Naive thymus-derived CD4-positive, alpha-beta T cell (primary cell): ENCODE results near the gene NUAK1. TPM values are rescaled to one million over a fixed set of nuclear protein-coding genes. Genes with fewer than 3 reads are reported as not detected.
"Not testable (repeated sequence)": the region's sequence is repeated elsewhere in the genome, so short reads cannot be mapped to it uniquely, and the experiment has no call there.

Source experiments
- ATAC-seq: fragments of 150-1000 bp; cut with Tn5 transposase; 2 replicates; pipeline ENCODE4 v1.10.0; 2021; ENCODE audit warnings: mild to moderate bottlenecking, moderate library complexity
- CTCF ChIA-PET: fragments of 350-600 bp; sonication (Branson Sonifier 250); formaldehyde crosslinking; loops from one replicate; lab custom pipeline; 2021; ENCODE audit warnings: antibody characterized with exemption; lab: Charles Lee
- POLR2A ChIA-PET: fragments of 350-600 bp; sonication (Branson Sonifier 250); formaldehyde crosslinking; loops from one replicate; lab custom pipeline; 2021; ENCODE audit warnings: antibody characterized with exemption, inconsistent platforms; lab: Charles Lee
- DNase-seq, 9 donors: peaks; one replicate each; pipeline versions ENCODE4 v3.0.0 to v3.0.0-alpha.2; 2020 to 2022; ENCODE audit warnings: mixed read lengths in 1 of 9
- H3K27ac ChIP-seq: one replicate; pipeline ENCODE4 v1.7.0; 2013; ENCODE audit warnings: mild to moderate bottlenecking, low read depth, low read length, moderate library complexity
- H3K27me3 ChIP-seq, 2 donors: one replicate each; pipeline ENCODE4 v1.7.0; 2013; ENCODE audit warnings: low read length in 2 of 2, mild to moderate bottlenecking in 2 of 2, moderate library complexity in 2 of 2; ENCODE audit not compliant: control insufficient read depth in 2 of 2, insufficient read depth in 2 of 2
- H3K36me3 ChIP-seq, 3 experiments: 1 replicate in 2 of 3; 2 replicates in 1 of 3; pipeline ENCODE4 v1.7.0; 2013; ENCODE audit warnings: low read length in 3 of 3, mild to moderate bottlenecking in 3 of 3, moderate library complexity in 1 of 3; ENCODE audit not compliant: insufficient read depth in 3 of 3, control insufficient read depth in 2 of 3
- H3K4me1 ChIP-seq, 2 donors: one replicate each; pipeline ENCODE4 v1.7.0; 2013; ENCODE audit warnings: low read length in 2 of 2, mild to moderate bottlenecking in 2 of 2, moderate library complexity in 1 of 2; ENCODE audit not compliant: control insufficient read depth in 2 of 2, insufficient read depth in 2 of 2
- H3K4me3 ChIP-seq: 2 replicates; pipeline ENCODE4 v1.7.0; 2013; ENCODE audit warnings: mild to moderate bottlenecking, low read length
- H3K9me3 ChIP-seq, 3 experiments: 1 replicate in 2 of 3; 2 replicates in 1 of 3; pipeline ENCODE4 v1.7.0; 2013; ENCODE audit warnings: low read length in 3 of 3; ENCODE audit not compliant: control insufficient read depth in 2 of 3
- H3K27ac Mint-ChIP-seq, 9 donors: one replicate each; pipeline ENCODE4 v1.8.0; 2020 to 2022; ENCODE audit warnings: mixed read lengths in 9 of 9, mild to moderate bottlenecking in 8 of 9, moderate library complexity in 5 of 9, inconsistent platforms in 2 of 9
- H3K27me3 Mint-ChIP-seq, 5 donors: one replicate each; pipeline ENCODE4 v1.8.0; 2021 to 2022; ENCODE audit warnings: mixed read lengths in 5 of 5, mild to moderate bottlenecking in 1 of 5
- H3K36me3 Mint-ChIP-seq, 5 donors: one replicate each; pipeline ENCODE4 v1.8.0; 2020 to 2022; ENCODE audit warnings: mixed read lengths in 5 of 5, mild to moderate bottlenecking in 3 of 5, inconsistent platforms in 1 of 5
- H3K4me1 Mint-ChIP-seq, 7 donors: one replicate each; pipeline ENCODE4 v1.8.0; 2020 to 2022; ENCODE audit warnings: mixed read lengths in 7 of 7, mild to moderate bottlenecking in 3 of 7, inconsistent platforms in 1 of 7
- H3K4me3 Mint-ChIP-seq, 10 donors: one replicate each; pipeline ENCODE4 v1.8.0; 2020 to 2022; ENCODE audit warnings: mild to moderate bottlenecking in 10 of 10, mixed read lengths in 10 of 10, moderate library complexity in 6 of 10, inconsistent platforms in 2 of 10
- H3K9me3 Mint-ChIP-seq, 11 donors: one replicate each; pipeline ENCODE4 v1.8.0; 2020 to 2022; ENCODE audit warnings: mixed read lengths in 11 of 11, mild to moderate bottlenecking in 4 of 11, inconsistent platforms in 1 of 11, moderate library complexity in 1 of 11
- intact Hi-C, 2 donors: fragments of 100-400 bp; cut with micrococcal nuclease; formaldehyde crosslinking; loops; one replicate each; pipeline ENCODE4 v1.15.1; 2023
- polyA plus RNA-seq, 2 donors: library from polyadenylated mRNA; unstranded; fragments of 300-500 nt; fragmentation: Illumina TruSeq; gene quantifications; one replicate each; pipeline ENCODE4 v1.2.3, GENCODE V29; 2021
- total RNA-seq, 6 experiments: library from RNA in 5 of 6; stranded (reverse) in 5 of 6; gene quantifications; 1 replicate in 5 of 6; 2 replicates in 1 of 6; pipeline ENCODE4 v1.2.3 and lab custom pipeline; 2021 to 2026

NUAK1 gene
- total and polyA plus RNA-seq, 7 experiments from 2014 or later, result 0.02 to 0.51 (median 0.08) TPM; not detected in 4

DNA sequence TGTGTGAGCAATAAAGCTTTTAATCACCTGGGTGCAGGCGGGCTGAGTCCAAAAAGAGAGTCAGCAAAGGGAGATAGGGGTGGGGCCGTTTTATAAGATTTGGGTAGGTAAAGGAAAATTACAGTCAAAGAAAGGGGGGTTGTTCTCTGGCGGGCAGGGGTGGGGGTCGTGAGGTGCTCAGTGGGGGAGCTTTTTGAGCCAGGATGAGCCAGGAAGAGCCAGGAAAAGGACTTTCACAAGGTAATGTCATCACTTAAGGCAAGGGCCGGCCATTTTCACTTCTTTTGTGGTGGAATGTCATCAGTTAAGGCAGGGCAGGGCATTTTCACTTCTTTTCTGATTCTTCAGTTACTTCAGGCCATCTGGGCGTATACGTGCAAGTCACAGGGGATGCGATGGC lies 3.2 kb upstream of the NUAK1 start:
- intact Hi-C loops, H3K4me3 Mint-ChIP-seq, DNase-seq, H3K4me3 ChIP-seq, ATAC-seq, H3K27ac Mint-ChIP-seq, H3K9me3 ChIP-seq, H3K36me3 Mint-ChIP-seq, H3K4me1 ChIP-seq, H3K9me3 Mint-ChIP-seq, CTCF ChIA-PET, POLR2A ChIA-PET, H3K27ac ChIP-seq, H3K36me3 ChIP-seq: not testable (repeated sequence)
- Mint-ChIP-seq H3K4me1 (peaks cover 0 to 15% (median 11%) of the 10 kb centered on the region in 7 donors), H3K27me3 (peaks cover 52 to 72% (median 55%) of the 10 kb centered on the region in 5 donors)
- H3K27me3 ChIP-seq, result peaks cover 5 to 13% of the 10 kb centered on the region in 2 donors

DNA sequence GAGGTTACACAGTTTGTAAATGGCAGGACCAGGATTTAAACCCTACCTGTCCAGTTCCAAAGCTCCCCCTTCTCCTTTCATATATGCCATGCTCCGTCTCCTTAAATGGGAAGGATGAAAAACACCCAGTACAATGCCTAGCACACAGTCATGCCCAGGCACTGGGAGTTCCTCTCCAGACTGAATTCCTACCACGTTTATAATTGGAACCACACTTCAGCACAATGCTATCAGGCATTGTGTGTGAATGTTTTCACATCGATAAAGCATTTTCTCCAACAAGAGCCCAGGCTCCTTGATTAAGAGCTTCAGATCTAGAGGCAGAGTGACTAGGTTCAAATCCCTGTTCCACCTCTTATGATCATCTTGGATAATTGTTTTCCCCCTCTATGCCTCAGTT lies 2.7 kb upstream of the NUAK1 start:
- Histone ChIP-seq H3K36me3 (no peaks in the 10 kb centered on the region), H3K9me3 (no peaks in the 10 kb centered on the region), H3K27me3 (peaks cover 6 to 15% of the 10 kb centered on the region in 2 donors), H3K27ac (no peak overlapping the region), H3K4me1 (no peaks in the 10 kb centered on the region), H3K4me3 (no peak overlapping the region)
- intact Hi-C loops, result no loop called here
- Mint-ChIP-seq H3K27ac (no peak overlapping the region), H3K27me3 (peaks cover 57 to 74% (median 60%) of the 10 kb centered on the region in 5 donors), H3K4me3 (no peak overlapping the region), H3K9me3 (peaks cover 0 to 4% (median 0%) of the 10 kb centered on the region in 11 donors), H3K36me3 (no peaks in the 10 kb centered on the region), H3K4me1 (peaks cover 0 to 19% (median 12%) of the 10 kb centered on the region in 7 donors)
- ATAC-seq, result no peak
- CTCF ChIA-PET, result no interaction called here
- DNase-seq, result no peak
- POLR2A ChIA-PET, result no interaction called here

GRCh38 chr12:106141003-106141402 lies 2.2 kb upstream of the NUAK1 start:
- H3K27ac Mint-ChIP-seq, result no peak overlapping the region
- H3K27ac ChIP-seq, result no peak overlapping the region
- ATAC-seq, result no peak
- peaks cover 0 to 23% (median 12%) of the 10 kb centered on the region in 7 donors for H3K4me1 Mint-ChIP-seq
- no peaks in the 10 kb centered on the region for H3K36me3 ChIP-seq
- peaks cover 61 to 77% (median 62%) of the 10 kb centered on the region in 5 donors for H3K27me3 Mint-ChIP-seq
- intact Hi-C loops, result no loop called here
- peaks cover 10 to 17% of the 10 kb centered on the region in 2 donors for H3K27me3 ChIP-seq
- DNase-seq, result no peak
- H3K36me3 Mint-ChIP-seq, result no peaks in the 10 kb centered on the region
- H3K9me3 ChIP-seq, result no peaks in the 10 kb centered on the region
- H3K4me3 Mint-ChIP-seq, result peak overlapping the region in 4 of 10 donors; percentile 27 to 79 (median 51)
- ChIA-PET POLR2A (no interaction called here), CTCF (no interaction called here)
- no peak overlapping the region for H3K4me3 ChIP-seq
- no peaks in the 10 kb centered on the region for H3K4me1 ChIP-seq
- peaks cover 0 to 4% (median 0%) of the 10 kb centered on the region in 11 donors for H3K9me3 Mint-ChIP-seq

- H3K4me3 Mint-ChIP-seq, result peak overlapping the region; percentile 4 to 79 (median 50)
- H3K4me3 ChIP-seq, result no peak overlapping the region
- POLR2A ChIA-PET, result no interaction called here
Measured at GRCh38 chr12:106140223-106140986, 1.7 kb upstream of the NUAK1 start.

GRCh38 chr12:106139422-106140171 lies 843 bp upstream of the NUAK1 start:
- Mint-ChIP-seq H3K36me3 (no peaks in the 10 kb centered on the region), H3K4me1 (peaks cover 0 to 24% (median 12%) of the 10 kb centered on the region in 7 donors), H3K27me3 (peaks cover 61 to 75% (median 71%) of the 10 kb centered on the region in 5 donors), H3K4me3 (peak overlapping the region in 8 of 10 donors; percentile 12 to 79 (median 44)), H3K27ac (no peak overlapping the region), H3K9me3 (peaks cover 0 to 4% (median 0%) of the 10 kb centered on the region in 11 donors)
- CTCF ChIA-PET, result no interaction called here
- POLR2A ChIA-PET, result no interaction called here
- Histone ChIP-seq H3K9me3 (no peaks in the 10 kb centered on the region), H3K4me3 (no peak overlapping the region), H3K36me3 (no peaks in the 10 kb centered on the region), H3K4me1 (no peaks in the 10 kb centered on the region), H3K27me3 (peaks cover 12 to 17% of the 10 kb centered on the region in 2 donors), H3K27ac (no peak overlapping the region)
- ATAC-seq (peak; percentile 31), DNase-seq (peak in 1 of 9 donors; percentile 23)
- intact Hi-C loops, result loop anchor here in 1 of 2 donors (5.0 kb wide), 1 partner anchor 432 kb away; no protein-coding TSS in a partner anchor

More at GRCh38 chr12:106140223-106140986, 1.7 kb upstream of the NUAK1 start:
- DNase-seq (no peak), ATAC-seq (no peak)
- peaks cover 61 to 77% (median 64%) of the 10 kb centered on the region in 5 donors for H3K27me3 Mint-ChIP-seq
- intact Hi-C loops, result no loop called here
- H3K36me3 Mint-ChIP-seq, result no peaks in the 10 kb centered on the region
- H3K4me1 Mint-ChIP-seq, result peaks cover 0 to 24% (median 12%) of the 10 kb centered on the region in 7 donors
- Histone ChIP-seq H3K36me3 (no peaks in the 10 kb centered on the region), H3K4me1 (no peaks in the 10 kb centered on the region), H3K9me3 (no peaks in the 10 kb centered on the region), H3K27me3 (peaks cover 12 to 17% of the 10 kb centered on the region in 2 donors), H3K27ac (no peak overlapping the region)
- no peak overlapping the region for H3K27ac Mint-ChIP-seq
- CTCF ChIA-PET, result no interaction called here
- peaks cover 0 to 4% (median 0%) of the 10 kb centered on the region in 11 donors for H3K9me3 Mint-ChIP-seq

DNA sequence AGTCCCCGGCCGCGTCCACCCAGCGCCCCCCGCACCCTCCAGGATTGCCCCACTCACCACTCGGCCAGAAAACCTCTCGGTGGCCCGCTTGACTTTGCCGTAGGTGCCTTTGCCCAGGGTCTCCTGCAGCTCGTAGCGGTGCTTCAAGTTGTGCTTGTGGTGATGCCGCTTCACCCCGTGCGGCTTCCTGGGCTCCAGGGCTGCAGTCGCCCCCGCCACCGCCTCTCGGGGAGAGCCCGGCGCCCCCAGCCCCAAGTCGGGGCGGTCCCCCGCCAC lies 459 bp downstream of the NUAK1 start:
- DNase-seq, result no peak
- POLR2A ChIA-PET, result no interaction called here
- no peak overlapping the region for H3K27ac Mint-ChIP-seq

More for the DNA sequence above, 459 bp downstream of the NUAK1 start:
- H3K4me3 ChIP-seq, result no peak overlapping the region
- peaks cover 12 to 17% of the 10 kb centered on the region in 2 donors for H3K27me3 ChIP-seq
- H3K4me1 Mint-ChIP-seq, result peaks cover 0 to 24% (median 12%) of the 10 kb centered on the region in 7 donors
- no peaks in the 10 kb centered on the region for H3K36me3 Mint-ChIP-seq
- no peaks in the 10 kb centered on the region for H3K36me3 ChIP-seq
- intact Hi-C loops, result loop anchor here in 1 of 2 donors (5.0 kb wide), 1 partner anchor 431 kb away; no protein-coding TSS in a partner anchor
- no peaks in the 10 kb centered on the region for H3K4me1 ChIP-seq
- H3K27ac ChIP-seq, result no peak overlapping the region
- peaks cover 0 to 4% (median 0%) of the 10 kb centered on the region in 11 donors for H3K9me3 Mint-ChIP-seq
- peak overlapping the region in 9 of 10 donors; percentile 70 to 85 (median 76) for H3K4me3 Mint-ChIP-seq
- ATAC-seq, result no peak
- CTCF ChIA-PET, result no interaction called here
- no peaks in the 10 kb centered on the region for H3K9me3 ChIP-seq
- H3K27me3 Mint-ChIP-seq, result peaks cover 63 to 74% (median 68%) of the 10 kb centered on the region in 5 donors
